ENCODE data around the gene CACNB1. TPM values are rescaled to one million over a fixed set of nuclear protein-coding genes. Genes with fewer than 3 reads are reported as not detected.
A peak's percentile ranks its signal among the peaks of the same experiment; 100 is the strongest.

The CACNB1 gene
- total and polyA plus RNA-seq, 9 donors, result 2.6 to 17.7 (median 9.2) TPM

DNA sequence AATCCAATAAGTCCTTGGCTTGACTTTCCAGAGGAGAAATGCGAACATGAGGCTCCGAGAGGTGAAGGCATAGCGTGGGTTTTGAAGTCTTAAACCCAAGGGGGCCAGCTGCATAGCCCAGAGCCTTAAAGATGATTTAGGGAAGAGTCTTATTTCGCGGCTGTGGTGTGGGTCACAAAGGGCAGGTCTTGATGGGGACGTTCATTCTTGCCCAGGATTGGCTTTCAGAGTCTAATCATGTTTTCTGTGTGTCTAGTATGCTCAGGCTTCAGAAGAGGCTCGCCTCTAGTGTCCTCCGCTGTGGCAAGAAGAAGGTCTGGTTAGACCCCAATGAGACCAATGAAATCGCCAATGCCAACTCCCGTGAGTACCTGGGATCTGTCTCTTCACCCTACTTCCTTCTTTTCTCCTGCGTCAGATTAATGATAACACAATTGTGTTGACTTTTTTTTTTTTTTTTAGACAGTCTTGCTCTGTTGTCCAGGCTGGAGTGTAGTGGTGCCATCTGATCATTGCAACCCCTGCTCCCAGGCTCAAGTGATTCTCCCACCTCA, 3.6 kb upstream of the CACNB1 start:
- Histone ChIP-seq H3K36me3 (no peaks in the 10 kb centered on the region), H3K27ac (peak overlapping the region; percentile 93 to 97), H3K27me3 (no peaks in the 10 kb centered on the region), H3K4me3 (peak overlapping the region; percentile 73), H3K9me3 (no peaks in the 10 kb centered on the region), H3K4me1 (ENCODE audit: insufficient read depth) (peaks cover 12% of the 10 kb centered on the region)
- DNase-seq, result no peak
- intact Hi-C loops (cut with DNase I), result no loop called here
- TF ChIP-seq, protein P1, sequence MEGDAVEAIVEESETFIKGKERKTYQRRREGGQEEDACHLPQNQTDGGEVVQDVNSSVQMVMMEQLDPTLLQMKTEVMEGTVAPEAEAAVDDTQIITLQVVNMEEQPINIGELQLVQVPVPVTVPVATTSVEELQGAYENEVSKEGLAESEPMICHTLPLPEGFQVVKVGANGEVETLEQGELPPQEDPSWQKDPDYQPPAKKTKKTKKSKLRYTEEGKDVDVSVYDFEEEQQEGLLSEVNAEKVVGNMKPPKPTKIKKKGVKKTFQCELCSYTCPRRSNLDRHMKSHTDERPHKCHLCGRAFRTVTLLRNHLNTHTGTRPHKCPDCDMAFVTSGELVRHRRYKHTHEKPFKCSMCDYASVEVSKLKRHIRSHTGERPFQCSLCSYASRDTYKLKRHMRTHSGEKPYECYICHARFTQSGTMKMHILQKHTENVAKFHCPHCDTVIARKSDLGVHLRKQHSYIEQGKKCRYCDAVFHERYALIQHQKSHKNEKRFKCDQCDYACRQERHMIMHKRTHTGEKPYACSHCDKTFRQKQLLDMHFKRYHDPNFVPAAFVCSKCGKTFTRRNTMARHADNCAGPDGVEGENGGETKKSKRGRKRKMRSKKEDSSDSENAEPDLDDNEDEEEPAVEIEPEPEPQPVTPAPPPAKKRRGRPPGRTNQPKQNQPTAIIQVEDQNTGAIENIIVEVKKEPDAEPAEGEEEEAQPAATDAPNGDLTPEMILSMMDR (IDR thresholded peaks at IDR 0.05), result no peak
- TF ChIP-seq EP300 (IDR thresholded peaks at IDR 0.05) (no peak), POLR2A (IDR thresholded peaks at IDR 0.05) (no peak)
- 22 to 34% (median 24%) methylated on average over 11 of the region's 11 CpGs for WGBS, 3 donors

DNA sequence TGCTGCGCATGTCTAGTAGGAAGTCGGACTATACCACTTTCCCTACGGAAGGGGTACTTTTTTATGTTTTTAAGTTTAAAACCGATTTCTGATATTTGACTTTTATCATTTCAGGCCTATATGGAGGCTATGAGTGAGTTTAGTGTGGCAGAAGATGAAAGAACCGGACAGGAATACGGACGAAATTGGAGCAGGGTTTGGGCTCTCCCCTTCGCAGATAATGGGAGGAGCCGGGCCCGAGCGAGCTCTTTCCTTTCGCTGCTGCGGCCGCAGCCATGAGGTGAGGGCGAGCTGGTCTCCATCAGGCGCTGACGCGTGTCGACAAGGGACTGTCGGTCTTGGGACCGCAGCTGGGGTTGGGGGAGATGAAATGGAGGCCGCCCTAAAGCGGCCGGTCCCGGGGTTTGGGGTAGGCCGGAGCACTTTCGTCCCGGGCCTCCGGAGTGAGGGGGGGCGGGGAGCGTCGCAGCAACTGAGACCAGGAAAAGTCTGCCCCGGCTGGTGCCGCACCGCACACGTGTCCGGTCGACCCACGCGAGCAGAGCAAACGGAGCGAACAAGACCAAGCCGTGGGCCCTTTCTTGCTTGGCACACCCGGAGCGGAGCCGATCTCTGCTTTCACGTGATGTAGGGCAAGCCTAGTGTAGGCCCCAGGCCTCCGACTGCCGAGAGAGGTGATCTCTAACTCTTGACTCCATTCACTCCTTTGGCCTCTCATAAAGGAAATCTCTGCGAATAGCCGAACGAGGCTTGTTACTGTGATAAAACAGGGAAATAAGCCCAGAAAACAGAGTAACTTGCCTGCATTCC, 2.8 kb upstream of the CACNB1 start, which contains the start of gene RPL19:
Gene RPL19, plus strand, starts transcription at position 214 of the 810 bp plus-strand sequence. Its CDS starts 62 bp downstream, at position 276.
- Histone ChIP-seq H3K4me1 (ENCODE audit: insufficient read depth) (peaks cover 12% of the 10 kb centered on the region), H3K27ac (peak within 1 kb of the TSS; percentile 93 to 97), H3K36me3 (no peaks in the 10 kb centered on the region), H3K4me3 (peak within 1 kb of the TSS; percentile 73), H3K27me3 (no peaks in the 10 kb centered on the region), H3K9me3 (no peaks in the 10 kb centered on the region)
- TF ChIP-seq, protein P1 (IDR thresholded peaks at IDR 0.05), result no peak
- TF ChIP-seq EP300 (IDR thresholded peaks at IDR 0.05) (no peak), POLR2A (IDR thresholded peaks at IDR 0.05) (peak; percentile 24)
- DNase-seq, result peak; percentile 75 to 84 (median 83)
- intact Hi-C loops (cut with DNase I), result no loop called here
- 0 to 1% (median 1%) methylated on average over 46 to 52 of the region's 52 CpGs for WGBS, 3 donors

DNA sequence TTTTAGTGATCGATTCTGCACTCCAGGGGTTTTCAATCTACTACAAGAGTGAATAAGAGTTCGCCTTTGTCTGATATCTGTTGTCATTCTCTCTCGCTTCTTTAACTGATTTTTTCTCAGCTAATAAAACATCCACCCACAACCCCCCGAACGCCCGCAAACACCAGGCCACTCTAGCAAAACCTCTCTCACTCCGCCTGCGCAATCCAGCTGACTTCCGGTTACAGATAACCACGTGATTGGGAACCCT, 2.3 kb upstream of the CACNB1 start:
- Histone ChIP-seq H3K36me3 (no peaks in the 10 kb centered on the region), H3K27me3 (no peaks in the 10 kb centered on the region), H3K4me1 (ENCODE audit: insufficient read depth) (peaks cover 12% of the 10 kb centered on the region), H3K4me3 (peak overlapping the region; percentile 73), H3K27ac (peak overlapping the region; percentile 93 to 97), H3K9me3 (no peaks in the 10 kb centered on the region)
- 0 to 1% (median 1%) methylated on average over 10 of the region's 10 CpGs for WGBS, 3 donors
- TF ChIP-seq, protein P1 (IDR thresholded peaks at IDR 0.05), result no peak
- TF ChIP-seq POLR2A (IDR thresholded peaks at IDR 0.05) (peak; percentile 42), EP300 (IDR thresholded peaks at IDR 0.05) (no peak)
- intact Hi-C loops (cut with DNase I), result loop anchor here in 1 of 4 donors (10.0 kb wide), 1 partner anchor 45 kb away; no protein-coding TSS in a partner anchor
- DNase-seq, result peak; percentile 84 to 92 (median 89)

DNA sequence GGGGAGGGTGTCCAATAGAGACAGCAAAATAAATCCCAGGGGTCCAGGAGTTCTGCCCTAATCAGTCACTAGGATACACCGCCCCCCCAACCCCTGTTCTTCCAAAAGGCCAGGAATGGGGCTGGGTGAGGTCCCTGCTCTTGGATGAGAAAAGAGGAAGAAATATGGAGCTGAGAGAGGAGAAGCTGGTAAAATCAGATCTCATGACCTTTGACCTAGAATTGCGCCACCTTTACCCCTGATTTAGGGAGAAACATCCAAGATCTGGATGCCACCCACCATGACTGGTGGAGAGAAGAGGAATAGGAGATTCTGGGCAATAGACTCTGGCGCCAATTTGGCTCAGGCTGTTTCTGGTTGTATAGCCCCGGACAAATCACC, 707 bp upstream of the CACNB1 start:
- peak overlapping the region in 1 of 2 donors; percentile 72 for H3K27ac ChIP-seq
- H3K27me3 ChIP-seq, result no peaks in the 10 kb centered on the region
- peak overlapping the region; percentile 89 for H3K4me3 ChIP-seq
- WGBS, 3 donors, result 58 to 66% (median 60%) methylated on average over 4 of the region's 4 CpGs
- H3K9me3 ChIP-seq, result no peaks in the 10 kb centered on the region
- no peak for TF ChIP-seq POLR2A (IDR thresholded peaks at IDR 0.05)
- TF ChIP-seq, protein P1 (IDR thresholded peaks at IDR 0.05), result no peak
- TF ChIP-seq EP300 (IDR thresholded peaks at IDR 0.05), result no peak
- no peaks in the 10 kb centered on the region for H3K36me3 ChIP-seq
- no peak for DNase-seq
- intact Hi-C loops (cut with DNase I), result loop anchor here in 1 of 4 donors (10.0 kb wide), 1 partner anchor 47 kb away; no protein-coding TSS in a partner anchor
- H3K4me1 ChIP-seq (ENCODE audit: insufficient read depth), result peaks cover 12% of the 10 kb centered on the region

All from ovary (tissue), 9 donors.